ENCODE results near the gene RPS6KA6.
A peak's percentile ranks its signal among the peaks of the same experiment; 100 is the strongest.

Gene RPS6KA6

GRCh38 chrX:84187533-84188319 is at the start of gene RPS6KA6:
TSS of gene RPS6KA6 (minus strand) at chrX:84188199. CDS start at chrX:84187899, 300 bp downstream.
- DNase-seq (ENCODE audit: low spot score), result no peak

- no peak for DNase-seq (ENCODE audit: low spot score)
Observed at GRCh38 chrX:84224741-84225140, 36.7 kb upstream of the RPS6KA6 start.

DNA sequence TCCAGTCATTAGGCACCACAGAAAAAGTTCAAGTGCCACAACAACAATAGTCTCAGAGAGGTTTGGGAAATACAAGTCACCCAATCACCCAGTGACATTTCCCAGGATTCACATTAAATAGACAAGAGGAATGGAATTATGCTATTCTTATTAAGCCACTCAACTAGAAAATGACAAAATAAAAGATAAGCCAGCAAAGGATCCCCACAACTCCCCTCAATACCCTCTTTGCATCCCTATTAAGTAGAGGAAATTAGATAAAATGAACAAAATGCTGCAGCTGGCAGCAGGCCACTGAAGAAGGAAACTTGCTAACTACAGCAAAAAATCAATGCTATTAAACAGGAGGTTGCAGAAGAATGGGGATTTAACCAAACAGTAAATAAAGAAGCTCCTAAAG is 35.3 kb upstream of the RPS6KA6 start:
- DNase-seq (ENCODE audit: low spot score), result no peak

GRCh38 chrX:84221181-84221580 is 33.2 kb upstream of the RPS6KA6 start:
- DNase-seq (ENCODE audit: low spot score), result no peak

DNA sequence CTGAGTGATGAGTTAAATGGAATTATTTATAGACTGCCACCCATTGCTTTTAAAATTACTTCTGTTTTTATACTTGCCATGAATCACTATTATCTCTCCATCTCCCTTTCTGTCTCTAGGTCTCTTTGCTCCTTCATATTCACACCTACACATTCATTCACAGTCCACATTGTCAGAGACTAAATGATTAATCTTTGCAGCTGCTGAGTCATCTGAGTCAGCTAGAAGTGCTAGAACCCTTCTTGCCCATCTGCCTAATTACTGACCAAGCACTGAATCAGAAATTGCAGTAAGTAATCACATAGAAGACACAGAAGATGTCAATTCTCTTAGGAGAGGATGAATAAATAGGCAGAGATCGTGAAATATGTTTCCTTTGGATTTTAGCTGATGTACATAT is 31.6 kb upstream of the RPS6KA6 start:
- DNase-seq (ENCODE audit: low spot score), result peak; percentile 69

DNA sequence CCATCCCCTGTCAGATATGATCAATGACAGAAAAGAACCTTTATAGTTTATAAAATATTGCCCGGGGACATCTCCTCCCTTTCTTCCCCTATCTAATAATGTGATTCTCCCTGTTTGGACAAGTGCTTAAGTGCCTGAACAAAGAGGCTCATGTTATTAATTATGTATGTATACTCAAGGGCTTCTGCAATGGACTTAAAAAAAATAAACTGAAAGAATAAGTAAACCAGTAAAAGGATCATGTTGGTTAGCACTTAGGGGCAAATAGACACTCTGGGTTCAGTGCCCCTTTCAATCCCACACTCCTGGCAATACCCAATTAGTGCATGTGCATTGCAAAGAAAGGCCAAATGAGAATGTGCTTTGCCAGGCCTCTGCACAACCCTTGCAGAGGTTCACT is 30.7 kb upstream of the RPS6KA6 start:
- DNase-seq (ENCODE audit: low spot score), result no peak

DNA sequence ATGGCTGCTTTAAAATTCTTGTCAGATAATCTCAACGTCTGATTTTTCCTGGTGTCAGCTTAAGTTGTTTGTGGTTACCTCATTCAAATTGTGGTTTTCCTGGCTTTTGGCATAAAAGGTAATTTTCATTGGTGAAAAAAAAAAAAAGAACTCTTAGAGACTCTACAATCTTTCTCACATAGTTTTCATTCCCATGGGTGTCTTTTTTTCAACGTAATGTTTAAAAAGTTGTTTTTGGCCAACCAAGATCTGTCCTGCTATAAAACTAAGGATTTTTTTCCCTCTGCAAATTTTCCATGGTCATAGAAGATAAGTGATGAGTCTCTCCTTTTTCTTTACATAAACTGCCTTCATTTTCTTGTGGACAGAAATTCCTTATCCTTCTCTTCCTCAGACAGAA is 28.9 kb upstream of the RPS6KA6 start:
- no peak for DNase-seq (ENCODE audit: low spot score)

GRCh38 chrX:84216406-84216805 is 28.4 kb upstream of the RPS6KA6 start:
- no peak for DNase-seq (ENCODE audit: low spot score)

DNA sequence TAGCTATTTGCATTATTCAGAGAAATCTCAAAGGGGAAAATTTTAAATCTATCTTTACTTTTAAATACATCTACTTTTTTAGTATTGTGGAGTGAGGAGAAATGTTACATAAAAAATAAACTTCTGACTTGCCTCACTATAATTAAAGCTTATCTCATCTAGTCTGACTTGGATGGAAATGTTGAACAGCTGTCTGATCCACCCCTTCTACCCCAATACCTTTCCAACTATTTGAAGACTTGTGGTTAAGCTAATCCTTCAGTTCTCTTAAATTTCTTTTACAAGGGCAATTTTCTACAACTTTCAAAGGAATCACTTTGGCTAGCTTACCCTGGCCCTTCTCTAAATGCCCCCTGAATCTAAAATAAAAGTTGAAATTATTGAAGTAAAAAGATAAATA is 17.3 kb upstream of the RPS6KA6 start:
- no peak for DNase-seq (ENCODE audit: low spot score)

DNA sequence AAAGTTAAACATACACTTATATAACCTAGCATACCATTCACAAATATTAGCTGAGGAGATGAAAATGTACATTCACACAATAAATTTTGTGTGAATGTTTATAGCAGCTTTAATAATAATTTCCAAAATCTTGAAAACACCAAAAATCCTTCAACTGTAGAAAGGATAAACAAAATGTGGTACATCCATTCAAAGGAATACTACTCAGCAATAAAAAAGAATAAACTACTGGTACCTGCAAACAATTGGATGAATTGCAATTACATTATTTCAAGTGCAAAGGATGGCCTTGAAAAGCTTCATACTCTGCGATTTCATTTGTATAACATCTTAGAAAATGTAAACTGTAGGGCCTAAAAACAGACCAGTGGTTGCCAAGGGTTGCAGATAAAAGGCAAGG is 11.7 kb upstream of the RPS6KA6 start:
- DNase-seq (ENCODE audit: low spot score), result no peak

- DNase-seq (ENCODE audit: low spot score), result no peak
Observed at GRCh38 chrX:84197550-84197949, 9.6 kb upstream of the RPS6KA6 start.

DNA sequence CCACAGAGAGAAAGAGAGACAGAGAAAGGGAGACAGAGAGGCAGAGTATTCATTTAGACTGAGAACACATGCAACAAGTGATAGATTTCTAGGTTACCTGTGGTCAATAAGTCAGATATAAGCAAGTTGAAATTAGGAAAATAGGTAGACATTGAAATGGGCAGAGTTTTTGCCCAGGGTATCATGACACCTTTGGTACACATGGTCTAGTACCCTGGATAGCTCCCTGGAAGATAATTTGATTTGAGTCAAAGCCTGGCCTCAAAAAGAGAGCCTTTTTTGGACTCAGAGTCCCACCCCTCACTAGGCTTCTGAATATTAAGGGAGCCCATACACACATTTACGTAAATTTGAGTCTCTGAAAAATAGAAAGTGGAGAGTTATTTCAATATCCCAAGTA is 4.0 kb upstream of the RPS6KA6 start:
- DNase-seq (ENCODE audit: low spot score), result no peak

DNA sequence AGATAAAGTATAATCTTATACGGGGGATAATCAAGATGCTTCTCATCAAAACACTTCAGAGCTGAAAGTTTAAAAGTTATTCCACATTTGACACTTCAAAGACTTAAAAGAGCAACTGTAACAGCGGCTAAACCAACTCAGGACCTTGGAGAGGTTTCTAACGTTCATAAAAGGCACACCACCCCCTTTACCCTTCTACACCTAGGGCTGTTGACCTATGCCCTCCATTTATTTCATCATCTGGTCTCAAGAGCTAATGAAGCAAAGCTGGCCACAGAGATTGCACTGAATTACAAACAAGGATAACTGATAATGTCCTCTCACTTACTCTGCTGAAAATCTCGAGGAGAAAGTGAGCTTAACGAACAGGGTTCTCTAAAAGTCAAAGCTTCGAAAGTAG is 1.1 kb upstream of the RPS6KA6 start:
- no peak for DNase-seq (ENCODE audit: low spot score)

- DNase-seq (ENCODE audit: low spot score), result no peak
Observed at GRCh38 chrX:84188320-84188834, 378 bp upstream of the RPS6KA6 start.

DNA sequence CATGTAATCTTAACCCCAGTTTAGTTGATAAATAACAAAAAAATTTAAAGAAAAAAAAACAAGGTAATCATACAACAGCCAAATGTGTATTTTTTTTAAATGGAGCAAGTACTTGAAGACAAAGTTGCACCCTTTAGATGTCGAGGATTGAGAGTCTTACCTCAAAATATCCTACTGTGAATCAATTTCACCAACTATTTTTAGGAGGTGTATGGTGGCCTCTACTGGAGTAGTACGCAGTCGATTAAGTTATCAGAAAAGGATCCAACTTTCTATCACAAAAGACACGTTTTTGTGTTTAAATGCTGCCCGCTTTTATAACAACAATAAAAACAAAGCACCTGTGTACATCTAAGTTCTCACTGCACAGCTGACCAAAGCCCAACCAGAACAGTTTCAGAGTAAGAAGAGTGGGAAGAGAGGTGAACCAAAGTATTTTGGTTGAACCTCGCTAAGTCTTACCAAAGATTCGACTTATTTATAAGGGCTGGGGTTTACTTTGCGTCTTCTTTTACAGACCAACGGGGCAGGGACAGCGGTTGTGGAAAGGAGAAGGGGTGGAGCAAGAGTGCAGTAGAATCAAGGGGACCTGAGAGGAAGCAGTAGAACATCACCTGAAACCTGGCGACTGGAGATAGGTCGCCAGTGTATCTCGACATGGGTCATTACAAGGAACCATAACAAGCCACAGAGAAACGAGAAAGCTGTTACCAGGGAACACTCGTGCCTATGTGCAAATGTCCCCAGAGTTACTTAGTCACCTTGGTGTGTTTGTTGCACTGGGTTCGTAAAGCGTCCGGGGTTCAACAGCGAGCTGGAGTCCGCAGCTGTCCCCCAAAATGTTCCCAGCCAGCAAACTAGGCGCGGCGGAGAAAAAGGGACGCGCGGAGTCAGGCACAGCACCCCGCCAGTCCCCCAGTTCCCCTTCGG is 1.1 kb downstream of the RPS6KA6 start:
- DNase-seq (ENCODE audit: low spot score), result no peak

DNA sequence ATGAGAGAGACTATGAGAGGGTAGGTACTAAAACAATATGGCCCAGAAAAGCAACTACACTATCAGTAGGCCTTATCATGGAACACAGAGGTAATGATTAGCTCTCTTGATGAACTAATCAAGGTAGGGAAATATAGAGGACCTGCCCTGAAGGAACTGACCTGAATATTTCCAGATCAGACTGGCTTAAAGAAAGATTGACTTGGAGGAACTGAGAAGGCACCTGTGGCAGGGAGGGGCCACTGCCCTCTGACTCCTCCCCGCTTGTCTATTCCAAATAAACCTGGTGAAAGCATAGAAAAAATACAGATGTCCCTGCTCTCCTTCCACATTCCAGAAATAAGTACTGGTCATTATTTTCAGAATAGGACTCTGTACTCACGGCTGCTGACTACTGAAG is 5.5 kb downstream of the RPS6KA6 start:
- DNase-seq (ENCODE audit: low spot score), result no peak

- no peak for DNase-seq (ENCODE audit: low spot score)
Observed at GRCh38 chrX:84175958-84176357, 12.0 kb downstream of the RPS6KA6 start.

DNA sequence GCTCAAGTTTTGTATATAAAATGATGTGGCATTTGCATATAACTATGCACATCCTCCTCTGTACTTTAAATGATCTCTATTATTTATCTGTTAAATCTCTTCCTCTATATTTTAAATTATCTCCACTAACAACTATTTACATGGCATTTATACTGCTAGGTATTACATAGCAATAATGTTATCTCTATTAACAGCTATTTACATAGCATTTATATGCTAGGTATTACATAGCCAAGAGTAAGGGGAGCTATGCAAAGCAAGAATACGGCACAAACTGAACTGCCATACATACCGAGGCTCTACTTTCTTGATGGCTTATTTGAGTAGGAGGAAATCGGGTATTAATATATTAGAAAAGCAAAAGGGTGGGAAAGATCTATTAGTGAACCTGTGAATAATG is 12.7 kb downstream of the RPS6KA6 start:
- no peak for DNase-seq (ENCODE audit: low spot score)

- no peak for DNase-seq (ENCODE audit: low spot score)
Observed at GRCh38 chrX:84174348-84174747, 13.7 kb downstream of the RPS6KA6 start.

GRCh38 chrX:84170931-84171330 is 17.1 kb downstream of the RPS6KA6 start:
- DNase-seq (ENCODE audit: low spot score), result no peak

- peak; percentile 3 for DNase-seq (ENCODE audit: low spot score)
Observed at GRCh38 chrX:84168574-84168973, 19.4 kb downstream of the RPS6KA6 start.

DNA sequence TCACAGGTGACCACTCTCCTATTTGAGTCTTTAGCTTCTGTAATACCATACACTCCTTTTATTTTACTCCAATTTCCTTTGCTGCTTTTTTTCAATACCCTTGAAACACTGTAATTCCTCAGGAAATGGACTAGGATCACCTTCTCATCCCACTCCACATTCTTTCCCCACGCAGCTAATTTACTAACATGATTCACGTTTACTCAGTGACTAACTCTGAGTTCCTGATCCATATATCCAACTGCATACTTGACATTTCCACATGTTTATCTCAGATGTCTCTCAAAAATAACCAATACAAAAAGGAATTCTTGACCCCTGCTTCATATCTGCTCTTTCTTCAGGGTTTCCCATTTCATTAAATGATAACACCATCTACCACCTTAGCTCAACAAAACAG is 19.9 kb downstream of the RPS6KA6 start:
- peak; percentile 1 for DNase-seq (ENCODE audit: low spot score)

- no peak for DNase-seq (ENCODE audit: low spot score)
Observed at GRCh38 chrX:84165711-84166110, 22.3 kb downstream of the RPS6KA6 start.
